ENCODE measurements around the gene TRIP12.
A peak's percentile ranks its signal among the peaks of the same experiment; 100 is the strongest.
"Not testable (repeated sequence)": the region's sequence is repeated elsewhere in the genome, so short reads cannot be mapped to it uniquely, and the experiment has no call there.

Gene TRIP12

GRCh38 chr2:229921892-229922448 is at the start of gene TRIP12:
TSS of gene TRIP12 (minus strand) at chr2:229922009. CDS start at chr2:229880079, 41,930 bp downstream.
- DNase-seq (ENCODE audit: low read depth): peak; percentile 90

GRCh38 chr2:229971298-229971790 is 49.5 kb upstream of the TRIP12 start:
- no peak for DNase-seq (ENCODE audit: low read depth)

DNA sequence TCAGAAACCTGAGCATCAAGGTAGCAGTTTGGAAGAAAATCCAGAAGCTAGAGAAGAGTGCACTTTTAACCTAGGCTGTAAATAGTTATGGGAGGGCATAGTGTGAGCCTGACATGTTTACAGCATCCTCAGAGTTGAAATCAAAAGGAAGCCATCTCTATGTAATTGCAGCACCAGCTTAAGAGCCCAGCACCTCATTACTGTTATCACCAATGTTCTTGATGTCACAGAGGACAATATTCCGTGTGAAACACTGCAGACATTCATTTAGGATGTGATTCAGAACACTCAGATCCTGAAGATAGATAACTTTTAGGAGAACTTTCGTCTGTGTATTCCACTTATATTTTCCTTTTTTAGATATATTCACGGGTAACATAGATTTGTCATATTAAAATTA is 48.6 kb upstream of the TRIP12 start:
- DNase-seq (ENCODE audit: low read depth): no peak

DNA sequence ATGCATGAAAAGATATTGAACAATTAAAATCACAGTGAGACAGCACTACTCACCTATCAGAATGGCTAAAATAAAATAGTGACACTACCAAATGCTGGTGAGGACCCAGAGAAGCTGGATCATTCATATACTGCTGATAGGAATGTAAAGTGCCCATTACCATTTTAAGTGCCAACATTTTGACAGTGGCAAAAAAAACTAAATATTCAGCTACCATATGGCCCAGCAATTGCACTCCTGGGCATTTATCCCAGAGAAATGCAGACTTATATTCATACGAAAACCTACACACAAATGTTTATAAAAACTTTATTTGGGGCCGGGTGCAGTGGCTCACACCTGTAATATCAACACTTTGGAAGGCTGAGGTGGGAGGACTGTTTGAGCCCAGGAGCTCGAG is 48.1 kb upstream of the TRIP12 start:
- DNase-seq (ENCODE audit: low read depth): no peak

GRCh38 chr2:229963596-229963995 is 41.8 kb upstream of the TRIP12 start:
- not testable (repeated sequence) for DNase-seq (ENCODE audit: low read depth)

- no peak for DNase-seq (ENCODE audit: low read depth)
Observed at GRCh38 chr2:229956491-229956890, 34.7 kb upstream of the TRIP12 start.

GRCh38 chr2:229955663-229956062 is 33.9 kb upstream of the TRIP12 start:
- DNase-seq (ENCODE audit: low read depth): no peak

DNA sequence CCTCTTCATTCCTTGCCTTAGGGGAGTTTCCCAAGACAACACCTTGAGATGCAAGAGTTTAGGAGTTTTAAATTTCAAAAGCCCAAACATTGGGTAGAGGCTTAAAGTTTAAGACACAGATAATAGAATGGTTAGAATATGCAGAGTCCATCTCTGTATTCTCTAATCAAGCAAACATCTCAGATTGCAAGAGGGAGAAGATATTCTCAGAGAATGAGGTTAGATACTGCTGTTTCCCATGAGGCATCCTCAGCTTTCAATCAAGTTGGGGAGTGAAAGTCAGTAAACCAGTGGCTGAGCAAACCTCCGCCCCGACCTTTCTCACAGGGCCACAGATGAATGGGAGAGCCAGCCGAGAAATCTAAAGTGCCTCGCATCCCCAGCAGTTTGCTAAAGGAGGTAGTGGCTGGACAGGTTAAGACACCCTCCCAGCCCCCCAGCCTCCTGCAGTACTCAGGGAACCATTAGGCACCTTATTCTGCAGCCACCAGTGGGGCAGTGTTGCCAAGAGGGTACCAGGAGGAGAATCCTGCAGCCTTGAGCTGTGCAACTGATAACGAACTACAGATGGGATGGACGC is 30.5 kb upstream of the TRIP12 start:
- DNase-seq (ENCODE audit: low read depth): no peak

- no peak for DNase-seq (ENCODE audit: low read depth)
Observed at GRCh38 chr2:229947544-229947943, 25.7 kb upstream of the TRIP12 start.

DNA sequence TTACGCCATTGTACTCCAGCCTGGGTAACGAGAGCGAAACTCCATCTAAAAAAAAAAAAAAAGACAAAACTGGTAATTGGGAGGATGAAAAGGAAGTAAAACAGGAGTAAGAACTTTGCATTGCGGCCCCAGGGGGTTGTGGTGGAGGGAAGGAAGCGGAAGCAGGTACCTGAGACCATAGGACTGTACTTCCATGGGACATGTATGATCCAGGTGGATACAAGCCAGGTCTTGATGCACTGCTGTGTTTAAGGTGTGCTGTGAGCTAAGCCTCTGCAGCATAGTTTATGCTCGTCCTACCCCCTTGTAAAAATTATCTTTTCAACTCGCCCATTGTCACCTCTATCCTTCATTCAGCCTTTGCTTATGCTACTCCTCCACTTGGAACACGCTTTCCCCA is 24.2 kb upstream of the TRIP12 start:
- DNase-seq (ENCODE audit: low read depth): no peak

DNA sequence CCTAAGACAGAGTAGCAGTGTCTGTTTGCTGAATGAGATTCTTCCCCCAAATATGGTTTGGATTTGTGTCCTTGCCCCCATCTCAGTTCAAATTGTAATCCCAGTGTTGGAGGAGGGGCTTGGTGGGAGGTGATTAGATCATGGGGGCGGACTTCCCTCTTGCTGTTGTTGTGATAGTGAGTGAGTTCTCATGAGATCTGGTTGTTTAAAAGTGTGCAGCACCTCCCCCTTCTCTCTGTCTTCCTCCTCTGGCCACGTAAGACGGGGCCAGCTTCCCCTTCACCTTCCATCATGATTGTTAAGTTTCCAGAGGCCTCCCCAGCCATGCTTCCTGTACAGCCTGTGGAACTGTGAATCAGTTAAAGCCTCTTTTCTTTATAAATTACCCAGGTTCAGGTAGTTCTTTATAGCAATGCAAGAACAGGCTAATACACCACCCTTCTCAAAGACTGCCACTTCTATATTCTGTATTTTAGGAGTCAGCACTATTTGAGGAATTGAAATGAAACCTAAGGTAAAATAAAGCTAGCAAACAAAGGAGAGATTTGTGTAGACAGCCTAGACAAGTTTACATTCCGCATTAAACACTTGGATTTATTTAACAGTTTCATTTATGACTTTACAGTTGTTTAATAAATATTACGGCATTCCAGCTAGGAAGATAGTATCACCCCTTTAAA is 22.1 kb upstream of the TRIP12 start:
- DNase-seq (ENCODE audit: low read depth): no peak

GRCh38 chr2:229943171-229943570 is 21.4 kb upstream of the TRIP12 start:
- DNase-seq (ENCODE audit: low read depth): no peak

GRCh38 chr2:229942671-229943070 is 20.9 kb upstream of the TRIP12 start:
- DNase-seq (ENCODE audit: low read depth): no peak

DNA sequence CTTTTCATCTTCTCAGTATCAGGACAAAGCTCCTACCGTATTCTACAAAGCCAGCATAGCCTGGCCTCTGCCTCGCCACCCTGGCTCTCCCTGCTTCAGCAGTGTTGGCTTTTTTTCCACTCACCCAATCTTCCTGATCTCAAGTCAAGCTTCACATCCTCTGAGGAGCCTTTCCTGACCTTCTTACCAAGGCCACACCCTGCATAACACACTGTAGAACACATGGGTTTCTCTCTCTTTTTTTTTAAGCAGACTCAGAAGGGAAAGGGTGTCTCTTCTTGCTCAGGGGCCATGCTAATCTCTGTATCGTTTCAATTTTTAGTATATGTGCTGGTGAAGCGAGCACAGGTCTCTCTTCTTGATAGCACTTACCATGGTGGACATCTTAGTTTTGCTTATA is 15.7 kb upstream of the TRIP12 start:
- DNase-seq (ENCODE audit: low read depth): no peak

DNA sequence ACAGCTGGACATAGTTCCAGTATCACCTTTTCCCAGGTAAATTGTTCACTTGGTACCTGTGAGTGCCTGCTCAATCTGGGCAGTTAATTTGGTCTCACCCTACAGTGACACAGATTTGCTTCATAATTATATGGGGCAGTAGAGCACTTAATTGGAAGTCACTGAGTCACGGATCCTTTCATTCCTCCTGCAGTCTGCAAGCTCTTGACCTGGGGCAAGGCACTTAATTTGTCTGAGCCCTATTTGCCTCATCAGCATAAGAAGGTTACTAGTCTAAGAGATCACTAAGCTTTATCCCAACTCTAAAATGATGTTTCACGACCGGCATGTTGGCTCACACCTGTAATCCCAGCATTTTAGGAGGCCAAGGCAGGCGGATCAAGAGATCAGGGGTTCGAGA is 9.4 kb upstream of the TRIP12 start:
- DNase-seq (ENCODE audit: low read depth): no peak

- no peak for DNase-seq (ENCODE audit: low read depth)
Observed at GRCh38 chr2:229930656-229931055, 8.8 kb upstream of the TRIP12 start.

GRCh38 chr2:229927817-229928321 is 6.1 kb upstream of the TRIP12 start:
- peak; percentile 60 for DNase-seq (ENCODE audit: low read depth)

DNA sequence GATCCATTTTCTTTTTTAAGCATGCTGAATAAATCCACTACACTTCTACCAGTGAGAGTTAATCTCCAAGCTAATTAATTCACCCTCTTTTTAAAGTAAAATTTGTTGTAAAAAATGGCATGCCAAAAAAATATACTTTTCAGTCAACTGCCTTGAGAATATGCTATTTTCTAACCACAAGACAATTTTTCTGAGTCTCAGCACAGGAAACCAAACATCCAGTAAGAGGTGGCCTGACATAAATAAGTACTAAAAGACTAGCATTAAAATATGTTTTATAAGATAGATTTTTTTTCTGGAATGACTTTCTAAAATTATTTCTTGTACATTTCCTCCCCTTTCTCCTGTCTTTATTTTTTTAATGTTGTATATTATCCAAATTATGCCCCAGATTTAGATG is 3.4 kb upstream of the TRIP12 start:
- no peak for DNase-seq (ENCODE audit: low read depth)

GRCh38 chr2:229924541-229924940 is 2.7 kb upstream of the TRIP12 start:
- DNase-seq (ENCODE audit: low read depth): not testable (repeated sequence)

- DNase-seq (ENCODE audit: low read depth): peak; percentile 22
Observed at GRCh38 chr2:229922449-229923386, 909 bp upstream of the TRIP12 start, which contains the start of gene FBXO36. TSS of gene FBXO36 (plus strand) at chr2:229922503. CDS start at chr2:229922514, 11 bp downstream.

GRCh38 chr2:229921101-229921891 is 513 bp downstream of the TRIP12 start:
- DNase-seq (ENCODE audit: low read depth): peak; percentile 36
